Right renal pelvis (tissue), 4 donors: Measurements from ENCODE around the gene PRKAR1B. TPM values are rescaled to one million over a fixed set of nuclear protein-coding genes. Genes with fewer than 3 reads are reported as not detected.

Experiments
- DNase-seq, 4 donors: peaks; one replicate each; pipeline ENCODE4 v3.0.0-alpha.2; 2013; ENCODE audit warnings: low read depth in 4 of 4, low spot score in 3 of 4, missing footprints in 1 of 4
- polyA plus RNA-seq, 4 donors: library from polyadenylated mRNA; unstranded; fragments of 120-200 nt; gene quantifications; one replicate each; pipeline ENCODE4 v1.2.1, GENCODE V29; 2013; ENCODE audit not compliant: insufficient read length in 4 of 4

The PRKAR1B gene
- polyA plus RNA-seq, 4 donors = 34.7 to 47.2 (median 36.6) TPM

DNA sequence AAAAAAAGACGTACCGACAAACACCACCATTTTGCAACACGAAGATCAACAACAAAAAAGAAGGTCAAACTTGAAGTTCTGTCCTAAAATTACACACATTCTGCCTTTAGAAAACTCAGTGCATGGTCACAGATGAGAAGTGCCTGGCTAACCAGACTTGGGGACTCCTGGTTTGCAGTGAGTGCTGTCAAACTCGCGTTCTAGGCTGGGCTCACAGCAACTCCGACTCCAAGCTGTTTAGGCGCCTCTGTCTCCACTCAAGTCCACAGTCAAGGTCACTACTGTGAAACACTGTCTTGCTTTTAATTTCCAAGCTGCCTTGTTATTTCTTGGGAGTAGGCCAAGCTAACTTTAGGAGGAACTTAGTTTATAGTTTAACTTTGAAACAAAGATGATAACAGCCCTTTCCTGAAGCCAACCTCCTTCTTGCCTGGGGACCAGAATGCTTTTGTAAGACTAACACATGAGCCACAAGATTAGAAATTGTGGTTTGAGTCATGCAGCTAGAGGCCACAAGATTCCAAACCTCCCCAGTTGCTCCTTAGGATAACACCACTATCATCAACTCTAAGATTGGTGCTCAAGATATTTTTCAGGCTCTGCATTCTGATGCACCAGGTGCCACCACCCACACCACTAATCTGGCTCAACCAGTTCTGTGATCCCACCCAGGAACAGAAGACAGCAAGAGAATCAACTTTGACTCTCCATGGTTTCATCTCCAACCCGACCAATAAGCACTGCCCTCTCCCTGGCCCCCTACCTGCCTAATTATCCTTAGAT, 1.7 kb downstream of the PRKAR1B start:
- no peak for DNase-seq

DNA sequence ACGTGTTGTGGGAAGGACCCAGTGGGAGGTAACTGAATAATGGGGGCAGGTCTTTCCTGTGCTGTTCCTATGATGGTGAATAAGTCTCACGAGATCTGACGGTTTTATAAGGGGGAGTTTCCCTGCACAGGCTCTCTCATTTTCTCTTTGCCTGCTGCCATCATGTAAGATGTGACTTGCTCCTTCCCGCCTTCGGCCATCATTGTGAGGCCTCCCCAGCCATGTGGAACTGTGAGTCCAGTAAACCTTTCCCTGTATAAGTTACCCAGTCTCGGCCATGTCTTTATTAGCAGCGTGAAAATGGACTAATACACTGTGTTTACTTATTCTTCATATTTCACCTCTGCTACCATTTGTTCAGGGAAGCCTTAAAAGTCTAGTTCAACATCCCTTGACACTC, 2.8 kb downstream of the PRKAR1B start:
- DNase-seq = no peak

DNA sequence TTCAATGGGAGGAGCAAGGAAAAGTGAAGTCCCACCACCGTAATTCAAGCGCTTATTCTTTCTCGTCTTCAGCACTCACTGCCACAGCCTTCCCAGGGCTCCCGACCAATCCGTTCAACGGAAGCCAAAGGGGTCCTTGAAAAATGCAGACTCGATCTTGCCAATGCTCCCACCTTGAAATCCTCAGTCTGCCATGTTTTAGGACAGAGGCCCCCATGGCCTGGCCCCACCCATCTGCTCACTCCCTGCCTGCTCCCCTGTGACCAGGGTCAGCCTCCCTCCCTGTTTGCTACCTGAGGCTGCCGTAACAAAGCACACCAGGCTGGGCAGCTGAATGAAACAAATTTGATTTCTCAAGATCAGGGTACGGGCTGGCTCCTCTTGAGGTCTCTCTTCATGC, 3.5 kb downstream of the PRKAR1B start:
- no peak for DNase-seq

DNA sequence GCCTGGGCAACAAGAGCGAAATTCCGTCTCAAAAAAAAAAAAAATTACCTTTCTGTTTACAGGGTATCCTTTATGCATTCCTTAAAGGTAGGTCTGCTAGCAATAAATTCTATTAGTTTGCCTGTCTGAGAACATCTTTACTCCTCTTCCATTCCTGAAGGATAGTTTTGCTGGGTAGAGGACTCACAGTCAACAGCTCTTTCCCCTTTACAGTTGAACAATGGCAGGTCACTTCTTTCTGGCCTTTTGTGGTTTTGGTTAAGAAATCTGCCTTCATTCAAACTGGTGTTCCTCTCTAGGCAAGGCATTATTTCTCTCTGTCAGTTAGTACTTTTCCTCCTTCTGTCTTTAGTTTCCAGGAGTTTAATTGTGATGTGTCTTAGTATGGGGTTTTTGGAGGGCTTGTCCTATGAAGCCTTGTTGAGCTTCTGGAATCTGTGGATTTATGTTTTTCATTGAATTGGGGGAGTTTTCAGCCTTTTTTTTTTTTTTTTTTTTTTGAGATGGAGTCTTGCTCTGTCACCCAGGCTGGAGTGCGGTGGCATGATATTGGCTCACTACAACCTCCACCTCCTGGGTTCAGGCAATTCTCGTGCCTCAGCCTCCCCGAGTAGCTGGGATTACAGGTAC, 5.3 kb downstream of the PRKAR1B start:
- no peak for DNase-seq

DNA sequence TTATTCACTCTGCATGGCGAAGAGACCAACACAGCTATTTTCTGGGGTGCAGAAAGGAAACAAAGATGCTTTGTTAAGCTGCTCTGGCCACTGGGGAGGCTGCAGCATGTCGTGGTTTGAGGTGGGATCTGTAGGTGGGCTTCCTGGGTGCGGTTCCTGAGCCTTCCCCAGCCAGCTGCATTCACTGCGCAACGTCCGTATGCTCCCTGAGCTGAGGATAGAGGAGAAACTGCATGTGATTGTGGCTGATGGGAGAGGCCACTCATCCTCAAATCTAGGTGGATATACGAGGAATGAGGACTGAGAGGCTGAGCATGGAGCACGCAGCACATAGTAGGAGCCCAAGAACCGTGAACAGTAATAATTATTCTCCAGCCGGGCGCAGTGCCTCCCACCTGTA, 10.4 kb downstream of the PRKAR1B start:
- no peak for DNase-seq

DNA sequence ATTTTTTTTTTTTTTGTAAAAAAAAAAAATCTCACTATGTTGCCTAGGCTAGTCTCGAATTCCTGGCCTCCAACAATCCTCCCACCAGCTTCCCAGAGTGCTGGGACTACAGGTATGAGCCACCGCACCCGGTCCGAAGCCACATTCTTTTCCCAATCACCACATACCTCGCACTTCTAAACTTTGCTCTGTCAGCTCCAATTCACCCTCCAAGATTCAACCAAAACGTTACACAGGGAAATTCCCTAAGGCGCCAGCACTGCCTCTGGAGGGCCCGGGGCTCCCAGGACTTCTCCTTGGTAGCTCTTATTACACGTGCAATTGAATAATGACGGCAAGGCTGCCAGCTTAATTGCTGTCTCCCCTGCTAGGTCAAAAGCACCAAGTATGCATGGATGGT, 10.9 kb downstream of the PRKAR1B start:
- DNase-seq = no peak

DNA sequence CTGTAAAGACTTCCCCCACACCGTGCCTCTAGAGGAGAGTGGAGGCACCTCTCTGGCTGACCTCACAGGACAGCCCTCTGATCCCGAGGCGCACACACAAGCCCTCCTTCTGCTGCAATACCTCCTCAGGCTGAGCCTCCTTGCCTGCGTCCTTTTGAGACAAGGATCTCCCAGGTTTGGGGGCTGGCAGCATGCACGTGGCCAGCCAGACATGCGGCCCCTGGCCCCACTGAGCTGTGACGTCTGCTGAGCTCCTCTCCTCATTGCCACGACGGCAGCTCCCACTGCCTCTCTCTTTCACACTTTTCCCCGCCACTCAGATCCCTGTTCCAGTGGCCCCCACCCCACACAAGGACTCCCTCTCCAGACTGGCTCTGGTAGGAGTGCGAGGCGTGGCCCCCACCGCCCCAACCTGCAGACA, 12.8 kb downstream of the PRKAR1B start:
- no peak for DNase-seq

DNA sequence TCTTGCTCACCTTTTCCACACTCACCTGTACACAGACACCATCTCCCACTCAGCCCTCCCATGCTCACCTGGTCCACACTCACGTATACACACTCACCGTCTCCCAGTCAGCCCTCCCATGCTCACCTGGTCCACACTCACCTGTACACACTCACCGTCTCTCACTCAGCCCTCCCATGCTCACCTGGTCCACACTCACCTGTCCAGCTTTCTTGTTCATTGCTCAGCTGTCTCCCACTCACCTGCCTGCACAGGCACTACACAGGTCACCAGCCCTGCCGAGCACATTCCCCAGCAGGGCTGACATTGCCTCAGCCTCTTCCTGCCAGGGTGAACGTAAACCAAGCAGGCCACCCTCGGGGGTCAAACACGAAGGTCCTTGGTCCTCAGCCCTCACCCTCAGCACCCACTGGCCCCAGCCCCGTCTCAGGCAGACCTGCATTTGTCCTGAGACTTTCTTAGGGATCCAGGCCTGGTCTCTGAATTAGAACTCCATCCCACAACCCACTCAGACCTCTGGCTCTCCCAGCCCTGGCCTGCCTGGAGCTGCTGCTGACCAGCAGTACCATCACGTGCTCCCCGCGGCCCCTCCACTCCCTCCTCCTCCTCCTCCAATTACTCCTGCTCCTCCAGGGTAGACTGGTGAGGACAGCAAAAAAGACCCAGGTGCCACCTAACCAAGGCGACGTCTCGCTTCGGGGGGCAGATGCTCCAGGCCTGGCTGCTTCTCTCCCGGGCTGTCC, 13.4 kb downstream of the PRKAR1B start:
- no peak for DNase-seq

DNA sequence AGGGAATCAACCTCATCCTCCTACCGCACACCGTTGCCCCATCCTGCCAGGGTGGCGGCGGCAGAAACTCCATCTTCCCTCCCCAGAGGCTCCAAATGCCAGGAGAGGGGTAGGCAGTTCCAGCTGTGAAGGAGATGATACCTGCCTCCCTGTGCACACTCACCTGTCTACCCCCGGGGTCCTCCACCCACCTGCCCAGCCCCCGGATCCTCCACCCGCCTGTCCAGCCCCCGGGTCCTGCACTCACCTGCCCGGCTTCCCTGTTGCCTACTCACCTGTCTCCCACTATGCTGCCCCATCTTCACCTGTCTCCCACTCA, 14.0 kb downstream of the PRKAR1B start:
- DNase-seq = no peak

DNA sequence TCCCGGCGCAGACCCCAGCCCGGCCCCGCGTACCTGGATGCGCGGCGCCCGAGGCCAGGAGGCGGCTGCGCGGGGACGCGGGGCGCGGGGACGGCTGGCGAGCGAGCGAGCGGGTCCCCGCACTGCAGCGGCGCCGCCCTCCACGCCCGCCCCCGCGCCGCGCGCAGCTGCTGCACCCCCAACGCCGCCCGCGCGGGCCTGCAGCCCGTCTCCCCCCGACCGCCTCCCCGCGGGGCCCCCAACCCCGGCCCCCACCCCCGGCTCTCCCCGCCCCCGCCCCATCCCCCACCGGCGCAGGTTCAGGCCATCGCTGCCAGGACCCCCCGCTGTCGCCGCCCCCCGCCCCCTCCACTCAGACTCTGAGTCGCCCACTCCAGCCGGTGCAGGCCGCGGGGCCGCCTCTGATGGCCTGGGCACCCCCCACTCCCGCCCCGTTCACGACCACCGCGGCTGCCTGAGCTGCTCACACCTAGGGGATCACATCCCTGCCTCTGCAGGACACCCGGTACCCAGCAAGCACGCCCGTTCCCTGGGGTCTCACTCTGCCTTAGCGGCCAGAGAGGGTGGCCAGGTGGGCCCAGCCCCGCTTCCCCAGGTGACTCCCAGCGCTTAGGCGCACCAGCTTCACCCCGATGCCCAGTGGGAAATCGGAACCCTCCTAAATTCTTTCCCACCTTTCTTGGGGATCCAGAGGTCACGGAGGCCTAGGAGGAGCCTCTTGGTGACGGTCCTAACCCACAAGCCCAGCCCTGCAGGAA, 14.5 kb downstream of the PRKAR1B start:
- no peak for DNase-seq

DNA sequence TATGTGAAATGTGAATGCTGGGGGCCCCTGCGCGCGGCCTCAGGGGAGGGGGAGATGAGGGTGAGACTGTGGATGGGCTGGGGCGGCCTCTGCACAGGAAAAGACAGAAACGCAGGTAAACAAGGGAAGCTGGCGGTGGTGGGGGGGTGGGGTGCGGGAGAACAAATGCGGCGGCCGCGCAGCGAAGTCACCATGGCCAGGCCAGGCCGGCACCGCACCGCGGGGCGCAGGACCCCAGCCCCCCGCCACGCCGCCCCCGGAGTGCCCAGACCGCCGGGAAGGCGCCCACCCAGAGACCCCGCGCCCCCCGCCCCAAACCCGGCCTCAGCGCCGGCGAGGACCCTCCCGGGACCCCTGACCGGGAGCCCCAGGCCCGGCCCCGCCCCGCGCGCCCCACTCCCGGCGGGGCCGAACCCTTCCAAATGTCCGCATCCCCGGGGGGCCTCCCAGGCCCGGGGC, 15.1 kb downstream of the PRKAR1B start:
- no peak for DNase-seq

DNA sequence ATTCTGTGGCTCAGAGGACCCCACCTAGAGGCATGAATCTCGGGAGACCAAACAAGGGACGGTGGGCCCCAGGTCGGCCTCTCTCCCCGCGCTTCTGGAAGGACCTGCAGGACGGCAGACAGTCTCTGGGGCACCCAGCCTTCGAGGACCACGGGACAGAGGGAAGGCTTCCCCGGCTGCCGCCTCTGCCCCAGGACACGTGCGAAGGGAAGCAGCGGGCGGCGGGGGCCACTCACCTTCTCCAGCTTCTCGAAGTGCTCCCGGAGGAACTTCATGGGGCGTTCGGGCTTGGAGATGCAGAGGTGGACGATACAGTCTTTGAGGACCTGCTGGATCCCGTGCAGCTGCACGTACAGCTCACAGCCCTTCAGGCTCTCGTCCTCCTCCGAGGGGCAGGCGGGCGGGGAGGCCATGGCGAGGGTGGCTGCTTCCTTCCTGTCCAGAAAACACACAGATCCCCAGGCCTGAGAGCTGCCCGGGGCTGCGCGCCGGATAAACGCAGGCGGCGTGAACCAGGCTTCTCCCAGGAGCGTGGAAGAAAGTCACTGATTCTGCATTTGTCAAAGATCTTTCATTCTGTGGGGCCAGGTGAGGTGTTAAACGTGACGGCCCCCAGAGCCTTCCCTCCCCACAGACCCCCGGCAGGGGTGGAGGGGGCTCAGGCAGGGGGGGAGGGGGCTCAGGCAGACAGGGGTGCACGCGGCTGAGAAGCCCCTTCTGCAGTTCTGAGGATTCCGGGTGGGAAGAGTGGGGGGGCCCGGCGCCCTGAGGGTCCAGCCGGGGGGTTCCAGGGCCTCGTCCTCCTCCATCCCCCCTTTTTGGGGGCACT, 15.8 kb downstream of the PRKAR1B start:
- DNase-seq = no peak

DNA sequence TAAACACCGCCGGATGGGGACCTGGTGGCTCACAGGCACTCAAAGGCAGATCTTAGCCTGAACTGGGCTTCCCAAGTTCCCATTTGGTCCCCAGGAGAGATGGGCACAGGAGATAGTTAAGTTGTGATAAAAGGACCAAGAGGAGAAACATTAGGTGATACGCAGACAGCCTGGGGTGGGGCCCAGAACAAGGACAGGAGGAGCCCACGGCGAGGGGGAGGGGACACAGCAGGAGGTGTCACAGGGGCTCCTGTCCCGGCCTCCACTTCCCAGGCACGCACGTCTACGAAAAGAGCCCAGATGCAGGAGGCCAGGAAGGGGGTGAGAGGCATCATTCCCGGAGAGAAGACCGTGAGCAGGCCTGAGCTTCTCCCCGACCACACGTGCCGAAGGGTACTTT, 16.9 kb downstream of the PRKAR1B start:
- no peak for DNase-seq

DNA sequence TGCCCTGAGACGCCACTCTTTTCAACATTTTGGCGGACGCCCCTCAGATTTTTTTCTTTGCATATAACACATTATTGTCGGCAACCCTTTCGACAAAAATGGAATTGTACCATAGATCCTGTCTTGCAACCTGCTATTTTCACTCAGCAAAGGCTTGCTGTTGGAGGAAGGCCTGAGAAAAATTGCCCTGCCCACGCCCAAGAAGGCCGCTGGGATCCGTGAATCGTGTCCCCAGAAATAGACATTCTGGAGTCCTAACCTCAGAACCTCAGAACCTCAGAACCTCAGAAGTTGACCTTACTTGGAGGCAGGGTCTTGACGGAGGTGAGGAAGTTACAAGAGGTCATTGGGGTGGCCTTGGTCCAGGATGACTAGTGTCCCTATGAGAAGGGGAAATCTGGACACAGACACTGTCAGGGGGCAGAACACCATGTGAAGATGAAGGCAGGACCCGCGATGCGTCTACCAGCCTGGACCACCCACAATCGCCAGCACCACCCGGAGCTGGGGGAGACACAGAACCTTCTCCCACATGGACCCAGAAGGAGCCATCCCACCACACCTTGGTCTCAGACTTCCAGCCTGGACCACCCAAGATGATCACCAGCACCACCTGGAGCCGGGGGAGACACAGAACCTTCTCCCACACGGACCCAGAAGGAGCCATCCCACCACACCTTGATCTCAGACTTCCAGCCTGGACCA, 19.6 kb downstream of the PRKAR1B start:
- no peak for DNase-seq

DNA sequence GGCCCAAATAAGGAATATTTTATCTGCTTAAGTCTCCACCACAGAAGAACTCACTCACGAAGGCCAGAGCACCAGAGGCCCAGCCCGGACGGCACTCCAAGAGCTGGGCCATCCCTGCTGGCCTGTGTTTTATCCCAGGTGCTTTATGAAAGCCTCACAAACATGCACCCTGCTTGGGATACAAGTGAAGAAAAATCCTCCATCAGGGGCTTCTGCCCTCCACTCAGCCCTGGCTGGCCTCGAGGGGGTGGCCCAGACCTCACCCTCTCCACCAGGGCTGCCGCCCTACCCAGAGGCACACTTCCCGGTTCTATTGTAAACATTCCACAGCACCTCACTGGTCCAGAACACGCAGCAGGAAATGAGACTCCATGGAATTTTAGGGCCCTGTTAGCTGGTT, 20.4 kb downstream of the PRKAR1B start:
- DNase-seq = no peak

DNA sequence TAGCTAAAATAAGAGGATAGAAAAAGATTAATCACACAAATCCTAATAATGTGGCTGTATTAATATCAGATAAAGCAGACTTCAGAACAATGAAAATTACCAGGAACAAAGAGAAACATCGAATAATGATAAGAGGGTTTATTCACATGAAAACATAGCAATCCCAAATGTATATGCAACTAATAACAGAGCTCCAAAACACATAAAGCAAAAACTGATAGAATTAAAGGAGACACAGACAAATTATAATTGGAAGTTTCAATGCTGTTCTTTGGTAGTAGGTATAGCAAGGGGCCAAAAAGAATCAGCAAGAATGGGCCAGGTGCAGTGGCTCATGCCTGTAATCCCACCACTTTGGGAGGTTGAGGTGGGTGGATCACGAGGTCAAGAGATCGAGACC, 24.0 kb downstream of the PRKAR1B start:
- DNase-seq = no peak

DNA sequence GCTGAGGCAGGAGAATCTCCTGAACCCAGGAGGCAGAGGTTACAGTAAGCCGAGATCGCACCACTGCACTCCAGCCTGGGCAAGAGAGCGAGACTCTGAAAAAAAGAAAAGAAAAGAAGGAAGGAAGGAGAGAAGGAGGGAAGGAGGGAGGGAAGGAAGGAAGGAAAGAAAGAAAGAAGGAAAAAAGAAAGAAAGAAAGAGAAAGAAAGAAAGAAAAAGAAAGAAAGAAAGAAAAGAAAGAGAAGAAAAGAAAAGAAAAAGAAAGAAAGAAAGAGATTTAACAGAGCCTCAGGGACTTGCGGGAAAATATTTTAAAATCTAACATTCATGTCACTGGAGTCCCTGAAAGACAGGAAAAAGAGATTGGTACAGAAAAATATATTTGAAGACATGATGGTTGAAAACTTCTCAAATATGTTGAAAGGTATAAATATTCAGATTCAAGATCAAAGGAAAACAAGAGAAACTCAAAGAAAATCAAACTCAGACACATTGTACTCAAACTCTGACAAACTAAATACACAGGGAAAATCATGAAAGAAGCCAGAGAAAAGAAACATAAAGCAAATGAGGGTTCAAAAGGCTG, 25.9 kb downstream of the PRKAR1B start:
- no peak for DNase-seq

DNA sequence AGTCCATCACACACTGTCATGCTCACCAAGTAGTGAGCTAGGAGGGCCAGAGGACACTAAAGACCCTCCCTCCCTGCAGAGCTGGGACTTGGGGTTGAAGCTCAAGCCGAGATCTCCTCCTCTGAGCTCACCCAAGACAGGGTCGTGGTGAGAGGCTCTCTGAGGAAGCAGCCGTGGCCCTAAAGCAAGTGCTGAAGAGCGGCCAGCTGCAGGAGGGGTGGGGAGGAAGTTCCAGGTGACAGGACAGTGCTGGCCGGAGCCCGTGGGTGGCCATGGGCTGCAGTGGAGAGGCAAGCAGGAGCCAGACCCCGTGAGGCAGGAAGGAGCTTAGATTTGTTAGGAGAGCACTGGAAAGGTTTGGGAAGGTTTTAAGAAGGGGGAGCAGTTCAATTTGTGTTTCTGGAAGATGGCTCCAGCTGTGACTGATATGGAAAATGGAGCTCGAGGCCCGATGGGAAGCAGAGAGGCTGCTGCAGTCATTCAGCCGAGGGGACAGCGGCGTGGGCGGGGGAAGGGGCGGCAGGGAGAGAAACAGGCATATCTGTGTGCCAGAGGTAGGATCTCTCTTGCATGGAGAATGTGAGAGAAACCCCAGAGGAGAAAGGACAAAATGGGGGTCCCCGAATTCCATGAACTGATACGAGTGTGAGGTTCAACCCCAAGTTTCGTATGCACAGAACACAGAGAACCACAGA, 27.5 kb downstream of the PRKAR1B start:
- DNase-seq = no peak
